Neural progenitor cell (in vitro differentiated cells): Measurements from ENCODE around the gene METRN.

Experiments
- CTCF ChIP-seq: fragments of 200-600 bp; sonication (generic); IDR thresholded peaks from 2 replicates; pipeline ENCODE4 v1.5.1; 2017; ENCODE audit warnings: antibody characterized with exemption, mild to moderate bottlenecking
- EZH2 ChIP-seq: fragments of 200-600 bp; sonication (generic); IDR thresholded peaks from 2 replicates; pipeline ENCODE4 v1.6.1; 2017; ENCODE audit warnings: antibody characterized with exemption, mild to moderate bottlenecking, moderate library complexity
- EZH2phosphoT487 ChIP-seq: fragments of 200-600 bp; sonication (generic); IDR thresholded peaks from 2 replicates; pipeline ENCODE4 v1.6.1; 2017; ENCODE audit warnings: antibody characterized with exemption

GRCh38 chr16:710500-711075 is 4.3 kb upstream of the METRN start:
- TF ChIP-seq CTCF (no peak), EZH2 (no peak), EZH2phosphoT487 (no peak)
